A549 (cell line): ENCODE data around the gene POLR2L. TPM values are rescaled to one million over a fixed set of nuclear protein-coding genes. Genes with fewer than 3 reads are reported as not detected.

Experiments
- ATAC-seq, 2 experiments: fragments of 200-7000 bp in 1 of 2; fragments of >200 bp in 1 of 2; cut with Nextera tagmentation in 1 of 2; cut with Tn5 transposase in 1 of 2; 3 replicates each; pipeline versions ENCODE4 v1.8.0 to v1.9.1; 2018 to 2020; ENCODE audit warnings: mild to moderate bottlenecking in 1 of 2, moderate library complexity in 1 of 2
- CTCF ChIA-PET: fragments of 300-600 bp; sonication (Branson Sonifier 250); formaldehyde crosslinking; extraction: SDS; loops from one replicate; lab custom pipeline; 2021; ENCODE audit warnings: antibody characterized with exemption, inconsistent platforms; lab: Yijun Ruan, JAX
- POLR2A ChIA-PET: fragments of 350-600 bp; formaldehyde crosslinking; extraction: SDS; loops from one replicate; lab custom pipeline; 2021; ENCODE audit warnings: antibody characterized with exemption, inconsistent platforms; lab: Yijun Ruan, JAX
- DNase-seq, 2 experiments: peaks; one replicate each; pipeline versions ENCODE4 v3.0.0 to v3.0.0-alpha.2; 2011 to 2016; ENCODE audit warnings: low read depth in 1 of 2, low spot score in 1 of 2
- FAIRE-seq: peaks from 2 replicates; lab custom pipeline; 2011; peaks lifted over from hg19 to GRCh38; lab: Jason Lieb, UNC
- H3K27ac ChIP-seq, 2 experiments: fragments of >200 bp; sonication (Bioruptor Twin); formaldehyde crosslinking; 3 replicates each; pipeline ENCODE4 v1.5.1; 2016 to 2017
- H3K4me1 ChIP-seq: fragments of >200 bp; sonication (Bioruptor Twin); formaldehyde crosslinking; 3 replicates; pipeline ENCODE4 v1.6.1; 2016
- H3K4me2 ChIP-seq: fragments of >200 bp; sonication (Bioruptor Twin); formaldehyde crosslinking; 3 replicates; pipeline ENCODE4 v1.6.1; 2016
- H3K4me3 ChIP-seq: fragments of >200 bp; sonication (Bioruptor Twin); formaldehyde crosslinking; 3 replicates; pipeline ENCODE4 v1.5.1; 2016
- H3K9me3 ChIP-seq: fragments of >200 bp; sonication (Bioruptor Twin); formaldehyde crosslinking; 3 replicates; pipeline ENCODE4 v1.6.1; 2016
- BCL3 ChIP-seq: fragments of >200 bp; sonication (Bioruptor Twin); formaldehyde crosslinking; IDR thresholded peaks from 3 replicates; pipeline ENCODE4 v1.6.1; 2016
- CEBPB ChIP-seq, 2 experiments: fragments of >200 bp in 1 of 2; sonication (Bioruptor Twin) in 1 of 2; formaldehyde crosslinking in 1 of 2; IDR thresholded peaks; 2 replicates each; pipeline ENCODE4 v1.6.1; 2012 to 2016
- CHD2 ChIP-seq: fragments of 150-350 bp; IDR thresholded peaks from 2 replicates; pipeline ENCODE4 v1.6.1; 2014; ENCODE audit warnings: low read length; ENCODE audit not compliant: partially characterized antibody
- CHD4 ChIP-seq: fragments of 200-600 bp; sonication (generic); IDR thresholded peaks from 2 replicates; pipeline ENCODE4 v1.6.1; 2016; ENCODE audit warnings: antibody characterized with exemption, mild to moderate bottlenecking, borderline replicate concordance
- CTCF ChIP-seq: fragments of >200 bp; sonication (Bioruptor Twin); formaldehyde crosslinking; IDR thresholded peaks from 3 replicates; pipeline ENCODE4 v1.5.1; 2016
- EHMT2 ChIP-seq: fragments of 200-600 bp; sonication (generic); IDR thresholded peaks from 2 replicates; pipeline ENCODE4 v1.6.1; 2016; ENCODE audit warnings: antibody characterized with exemption, low read depth, mild to moderate bottlenecking, moderate library complexity
- ELK1 ChIP-seq: fragments of 150-350 bp; IDR thresholded peaks from 2 replicates; pipeline ENCODE4 v1.6.1; 2014; ENCODE audit warnings: low read depth, mild to moderate bottlenecking, low read length
- ESRRA ChIP-seq: fragments of 150-350 bp; IDR thresholded peaks from 2 replicates; pipeline ENCODE4 v1.6.1; 2014; ENCODE audit warnings: mild to moderate bottlenecking, low read length, borderline replicate concordance
- FOSL2 ChIP-seq, 2 experiments: fragments of 450-650 bp in 1 of 2; fragments of >200 bp in 1 of 2; sonication (Bioruptor Twin) in 1 of 2; formaldehyde crosslinking; IDR thresholded peaks; 2 replicates each; pipeline versions ENCODE4 v1.5.0 to v1.6.1; 2016 to 2020; ENCODE audit warnings: mild to moderate bottlenecking in 1 of 2, moderate library complexity in 1 of 2
- FOXS1 ChIP-seq: fragments of 250-450 bp; sonication (Bioruptor Pico); IDR thresholded peaks from 2 replicates; pipeline ENCODE4 v1.5.0; 2020; ENCODE audit warnings: mild to moderate bottlenecking, moderate library complexity
- GATA3 ChIP-seq: IDR thresholded peaks from 2 replicates; pipeline ENCODE4 v1.6.1; 2012; ENCODE audit warnings: borderline replicate concordance
- HEYL ChIP-seq: fragments of 250-450 bp; sonication (Bioruptor Pico); IDR thresholded peaks from 2 replicates; pipeline ENCODE4 v1.8.0; 2021; ENCODE audit warnings: mild to moderate bottlenecking, moderate library complexity
- HMGXB4 ChIP-seq: fragments of 250-450 bp; sonication (Bioruptor Pico); IDR thresholded peaks from 2 replicates; pipeline ENCODE4 v1.5.0; 2021; ENCODE audit warnings: mild to moderate bottlenecking, moderate library complexity, borderline replicate concordance
- HOXA7 ChIP-seq: fragments of 250-450 bp; sonication (Bioruptor Pico); IDR thresholded peaks from 2 replicates; pipeline ENCODE4 v1.5.0; 2020; ENCODE audit warnings: mild to moderate bottlenecking, moderate library complexity
- HOXB13 ChIP-seq: fragments of 250-450 bp; sonication (Bioruptor Pico); IDR thresholded peaks from 2 replicates; pipeline ENCODE4 v1.5.0; 2020; ENCODE audit warnings: low read depth, mild to moderate bottlenecking, moderate library complexity
- JUN ChIP-seq, 2 experiments: fragments of >200 bp; sonication (Bioruptor Twin); formaldehyde crosslinking; IDR thresholded peaks; 2 replicates in 1 of 2; 3 replicates in 1 of 2; pipeline ENCODE4 v1.6.1; 2016 to 2017
- JUNB ChIP-seq: fragments of >200 bp; sonication (Bioruptor Twin); formaldehyde crosslinking; IDR thresholded peaks from 2 replicates; pipeline ENCODE4 v1.6.1; 2016
- KDM1A ChIP-seq: fragments of 200-600 bp; sonication (generic); IDR thresholded peaks from 2 replicates; pipeline ENCODE4 v1.6.1; 2016; ENCODE audit warnings: low read depth, mild to moderate bottlenecking
- KDM5A ChIP-seq: fragments of 200-600 bp; sonication (generic); IDR thresholded peaks from 2 replicates; pipeline ENCODE4 v1.6.1; 2016; ENCODE audit warnings: antibody characterized with exemption, mild to moderate bottlenecking
- MAFK ChIP-seq: fragments of 450-650 bp; IDR thresholded peaks from 2 replicates; pipeline ENCODE4 v1.6.1; 2014; ENCODE audit not compliant: partially characterized antibody
- MAZ ChIP-seq: fragments of 150-350 bp; IDR thresholded peaks from 2 replicates; pipeline ENCODE4 v1.6.1; 2014; ENCODE audit warnings: antibody characterized with exemption, low read depth, low read length, borderline replicate concordance
- MYC ChIP-seq: IDR thresholded peaks from 2 replicates; pipeline ENCODE4 v1.6.1; 2012; ENCODE audit warnings: mild to moderate bottlenecking, inconsistent platforms, low read length, improper control_type of control experiment, borderline replicate concordance
- NFE2L2 ChIP-seq: fragments of 150-350 bp; conservative IDR thresholded peaks from 2 replicates; pipeline ENCODE4 v1.6.1; 2014; ENCODE audit warnings: low read length
- NPAS2 ChIP-seq: fragments of 250-450 bp; sonication (Bioruptor Pico); IDR thresholded peaks from 2 replicates; pipeline ENCODE4 v1.8.0; 2022; ENCODE audit warnings: mild to moderate bottlenecking, moderate library complexity, borderline replicate concordance
- PBX3 ChIP-seq: IDR thresholded peaks from 2 replicates; pipeline ENCODE4 v1.6.1; 2012
- POLR2A ChIP-seq: IDR thresholded peaks from 2 replicates; pipeline ENCODE4 v1.6.1; 2012; ENCODE audit warnings: mild to moderate bottlenecking, low read length
- POLR2AphosphoS2 ChIP-seq: conservative IDR thresholded peaks from 2 replicates; pipeline ENCODE4 v1.6.1; 2012; ENCODE audit warnings: low read length, improper control_type of control experiment, inconsistent platforms
- RARB ChIP-seq: fragments of 250-450 bp; sonication (Bioruptor Pico); IDR thresholded peaks from 2 replicates; pipeline ENCODE4 v1.8.0; 2021; ENCODE audit warnings: mild to moderate bottlenecking, moderate library complexity
- RCOR1 ChIP-seq: fragments of 150-350 bp; IDR thresholded peaks from 2 replicates; pipeline ENCODE4 v1.6.1; 2014; ENCODE audit warnings: antibody characterized with exemption, low read length, low read depth
- RNF2 ChIP-seq: fragments of 200-600 bp; sonication (generic); IDR thresholded peaks from 2 replicates; pipeline ENCODE4 v1.6.1; 2016; ENCODE audit warnings: low read depth, mild to moderate bottlenecking, antibody characterized with exemption, moderate library complexity, borderline replicate concordance
- SREBF2 ChIP-seq: fragments of 450-650 bp; IDR thresholded peaks from 2 replicates; pipeline ENCODE4 v1.6.1; 2014; ENCODE audit warnings: mild to moderate bottlenecking, moderate library complexity
- TFCP2L1 ChIP-seq: fragments of 250-450 bp; sonication (Bioruptor Pico); IDR thresholded peaks from 2 replicates; pipeline ENCODE4 v1.5.0; 2021; ENCODE audit warnings: mild to moderate bottlenecking
- TP53 ChIP-seq: fragments of 250-450 bp; sonication (Bioruptor Pico); IDR thresholded peaks from 2 replicates; pipeline ENCODE4 v1.5.0; 2021; ENCODE audit warnings: mild to moderate bottlenecking, moderate library complexity
- ZNF302 ChIP-seq: fragments of 250-450 bp; sonication (Bioruptor Pico); IDR thresholded peaks from 2 replicates; pipeline ENCODE4 v1.9.0; 2021; ENCODE audit warnings: inconsistent platforms, mild to moderate bottlenecking, moderate library complexity
- WGBS: methylation state at CpG from one replicate; pipeline ENCODE4 v1.1.6; 2017; ENCODE audit errors: missing lambda C conversion rate; 5-methylcytosine and 5-hydroxymethylcytosine counted together
- polyA plus RNA-seq, 4 experiments: library from polyadenylated mRNA; depleted of rRNA in 3 of 4; stranded (reverse); fragments of >200 nt; fragmentation: RNase III in 1 of 4; extraction: RNeasy Plus Mini Kit Qiagen cat#74134 plus additional on column Dnase treatment in 1 of 4; gene quantifications; 2 replicates in 3 of 4; 3 replicates in 1 of 4; pipeline ENCODE4 v1.2.3, GENCODE V29; 2011 to 2017

Gene POLR2L
- polyA plus RNA-seq, 2 of the 4 experiments (the other 2 are of a cell fraction): 140 to 773 TPM

GRCh38 chr11:838441-839279, 3.7 kb downstream of the POLR2L start:
- Histone ChIP-seq H3K4me1 (peaks cover 66% of the 10 kb centered on the region), H3K4me2 (peak overlapping the region; percentile 92), H3K4me3 (no peak overlapping the region), H3K27ac (peak overlapping the region; percentile 61 to 99), H3K9me3 (no peaks in the 10 kb centered on the region)
- no peak for FAIRE-seq
- 18% methylated on average over 13 of the region's 17 CpGs for WGBS
- CTCF ChIA-PET: interaction anchor here (0.9 to 3.7 kb wide), 5 partner anchors 8 to 21 kb away, joined by 3 to 21 read pairs (median 3); partner anchors contain the start of gene CRACR2B
- ATAC-seq: peak; percentile 8 to 16; a peak in 5 of 6 replicates
- POLR2A ChIA-PET: interaction anchor here (3.4 kb wide), 1 partner anchor 19 kb away, joined by 16 read pairs; the partner anchor contains the start of gene PNPLA2
- DNase-seq: peak; percentile 56 to 86
- TF ChIP-seq SREBF2 (no peak), HOXA7 (CRISPR knock-in tag) (no peak), TP53 (CRISPR knock-in tag) (peak; percentile 24; the same call in 1 of the 2 replicates), MAFK (no peak), CHD4 (no peak), NPAS2 (CRISPR knock-in tag) (no peak), CHD2 (no peak), POLR2AphosphoS2 (peak; percentile 25), POLR2A (peak; percentile 41), JUN (IDR thresholded peaks at IDR 0.05) (peak in 1 of 2 experiments; percentile 69; a peak in 4 of 5 replicates), KDM1A (no peak), EHMT2 (no peak), RCOR1 (no peak), GATA3 (peak; percentile 7; the same call in 1 of the 2 replicates), PBX3 (peak; percentile 87), MAZ (no peak), BCL3 (peak; percentile 24; the same call in 1 of the 3 replicates), HMGXB4 (CRISPR knock-in tag) (no peak), FOXS1 (CRISPR knock-in tag) (no peak), JUNB (no peak), CEBPB (IDR thresholded peaks at IDR 0.05) (no peak; a peak in 1 of 4 replicates), ELK1 (no peak), ESRRA (no peak), ZNF302 (no peak), RNF2 (no peak), CTCF (peak; percentile 35; the same call in 2 of the 3 replicates), HEYL (CRISPR knock-in tag) (no peak), MYC (peak; percentile 71; the same call in 1 of the 2 replicates), RARB (CRISPR knock-in tag) (no peak), HOXB13 (CRISPR knock-in tag) (no peak), FOSL2 (IDR thresholded peaks at IDR 0.05) (no peak), FOSL2 (CRISPR knock-in tag; IDR thresholded peaks at IDR 0.05) (no peak), TFCP2L1 (CRISPR knock-in tag) (no peak), NFE2L2 (no peak), KDM5A (no peak)
